ENCODE measurements around the gene PAK1. TPM values are rescaled to one million over a fixed set of nuclear protein-coding genes. Genes with fewer than 3 reads are reported as not detected.

Gene PAK1
- total and polyA plus RNA-seq, 10 of the 15 experiments (the other 5 are each of a cell fraction or from before 2014, with no cell fraction given), result 43.8 to 321 (median 110) TPM

DNA sequence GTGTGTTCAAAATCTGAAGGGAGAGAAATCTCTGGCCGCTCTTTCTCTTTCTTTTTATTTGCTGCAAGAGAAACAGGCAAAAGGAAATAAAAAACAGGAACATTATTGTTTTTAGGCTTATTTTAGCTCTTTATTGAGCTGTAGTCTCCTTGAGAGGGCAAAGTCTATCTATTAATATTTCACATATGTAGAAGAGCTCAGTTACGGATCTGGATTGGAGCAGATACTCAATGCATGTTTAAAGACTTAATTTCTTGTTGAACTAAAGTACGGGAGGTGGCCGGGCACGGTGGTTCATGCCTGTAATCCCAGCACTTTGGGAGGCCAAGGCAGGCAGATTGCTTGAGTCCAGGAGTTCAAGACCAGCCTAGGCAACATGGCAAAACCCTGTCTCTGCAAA lies 94.0 kb downstream of the PAK1 start:
- WGBS (ENCODE audit: insufficient coverage, insufficient replicate concordance, low lambda C conversion rate, missing lambda C conversion rate), result 97% methylated on average over 5 of the region's 5 CpGs
- BruUV-seq (replicated peaks), result no TSS peak

More for the DNA sequence above, 94.0 kb downstream of the PAK1 start:
- Histone ChIP-seq H3K79me2 (ENCODE audit: control insufficient read depth, insufficient read depth, low read length) (no peaks in the 10 kb centered on the region), H3K4me2 (ENCODE audit: control insufficient read depth, insufficient read depth) (no peak overlapping the region), H2AFZ (ENCODE audit: control insufficient read depth, low read depth, low read length) (no peak overlapping the region), H3K4me3 (no peak overlapping the region), H3K27ac (ENCODE audit: control insufficient read depth, insufficient read depth) (no peak overlapping the region), H3K4me1 (ENCODE audit: control insufficient read depth, insufficient read depth, low read length) (no peaks in the 10 kb centered on the region), H4K20me1 (ENCODE audit: control insufficient read depth, insufficient read depth) (no peaks in the 10 kb centered on the region), H3K9ac (ENCODE audit: control insufficient read depth, insufficient read depth, low read length) (no peak overlapping the region), H3K36me3 (ENCODE audit: control insufficient read depth in 2 of 2, insufficient read depth in 2 of 2, low read length in 1 of 2) (peaks cover 10 to 28% of the 10 kb centered on the region in 2 experiments), H3K27me3 (replicated peaks in 1 of 2; ENCODE audit: control insufficient read depth in 2 of 2, insufficient read depth in 2 of 2, low read length in 1 of 2) (no peaks in the 10 kb centered on the region), H3K9me3 (replicated peaks; ENCODE audit: control insufficient read depth, insufficient read depth, low read length) (no peaks in the 10 kb centered on the region)
- ATAC-seq (no peak), FAIRE-seq (no peak), DNase-seq (ENCODE audit: low read depth, low spot score) (no peak)
- intact Hi-C loops (cut with micrococcal nuclease; ENCODE audit: unreplicated experiment) (loop anchor here (10.0 kb wide), 1 partner anchor 235 kb away; no protein-coding TSS in a partner anchor), in situ Hi-C loops (cut with MboI) (no loop called here)
- TF ChIP-seq SMAD5 (IDR thresholded peaks at IDR 0.05; ENCODE audit: low read depth), result no peak
- no peak for TF ChIP-seq CBFB (IDR thresholded peaks at IDR 0.05; ENCODE audit: low read depth)
- TF ChIP-seq PAX5 (IDR thresholded peaks at IDR 0.05; ENCODE audit: borderline replicate concordance, low read depth, low read length), result no peak
- no peak for TF ChIP-seq NKRF (conservative IDR thresholded peaks at IDR 0.05)
- no peak for TF ChIP-seq ZNF24 (IDR thresholded peaks at IDR 0.05)
- no peak for TF ChIP-seq NBN (IDR thresholded peaks at IDR 0.05)
- no peak for TF ChIP-seq ZNF274 (IDR thresholded peaks at IDR 0.05; ENCODE audit: insufficient read depth, insufficient read length)
- no peak for TF ChIP-seq NFYB (IDR thresholded peaks at IDR 0.05; ENCODE audit: insufficient read depth, low read depth, low read length)
- TF ChIP-seq SPI1 (IDR thresholded peaks at IDR 0.05; ENCODE audit: borderline replicate concordance, insufficient read depth, low read depth, low read length), result no peak
- TF ChIP-seq NR2C2 (IDR thresholded peaks at IDR 0.05; ENCODE audit: borderline replicate concordance, control insufficient read depth, insufficient read length, low read depth), result no peak
- TF ChIP-seq HDAC6 (IDR thresholded peaks at IDR 0.05; ENCODE audit: unreplicated experiment), result no peak
- TF ChIP-seq, protein P1, sequence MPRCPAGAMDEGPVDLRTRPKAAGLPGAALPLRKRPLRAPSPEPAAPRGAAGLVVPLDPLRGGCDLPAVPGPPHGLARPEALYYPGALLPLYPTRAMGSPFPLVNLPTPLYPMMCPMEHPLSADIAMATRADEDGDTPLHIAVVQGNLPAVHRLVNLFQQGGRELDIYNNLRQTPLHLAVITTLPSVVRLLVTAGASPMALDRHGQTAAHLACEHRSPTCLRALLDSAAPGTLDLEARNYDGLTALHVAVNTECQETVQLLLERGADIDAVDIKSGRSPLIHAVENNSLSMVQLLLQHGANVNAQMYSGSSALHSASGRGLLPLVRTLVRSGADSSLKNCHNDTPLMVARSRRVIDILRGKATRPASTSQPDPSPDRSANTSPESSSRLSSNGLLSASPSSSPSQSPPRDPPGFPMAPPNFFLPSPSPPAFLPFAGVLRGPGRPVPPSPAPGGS (IDR thresholded peaks at IDR 0.05; ENCODE audit: borderline replicate concordance, insufficient read depth, low read depth, low read length, poor library complexity, severe bottlenecking), result no peak
- TF ChIP-seq ZNF622 (IDR thresholded peaks at IDR 0.05), result no peak
- TF ChIP-seq POLR2A (IDR thresholded peaks at IDR 0.05; ENCODE audit: low read depth, low read length), result no peak
- RAD21 ChIA-PET (ENCODE audit: unreplicated experiment), result interaction anchor here (0.7 kb wide), 1 partner anchor 168 kb away, joined by 3 read pairs; no protein-coding TSS in a partner anchor
- POLR2A ChIA-PET, result no interaction called here
- SMC1A ChIA-PET (ENCODE audit: uncharacterized antibody, unreplicated experiment), result interaction anchor here (2.5 to 4.2 kb wide), 2 partner anchors 32 to 91 kb away, joined by 7 to 19 read pairs; no protein-coding TSS in a partner anchor
- CTCF ChIA-PET, result interaction anchor here (1.8 to 2.1 kb wide), 2 partner anchors 21 to 27 kb away, joined by 4 to 6 read pairs; no protein-coding TSS in a partner anchor

Measured in GM12878 (cell line).